GM19238 (cell line): ENCODE data around the gene CFHR4.
"Not testable (repeated sequence)": the region's sequence is repeated elsewhere in the genome, so short reads cannot be mapped to it uniquely, and the experiment has no call there.

Source experiments
- DNase-seq: peaks from one replicate; pipeline ENCODE4 v3.0.0; 2011; ENCODE audit warnings: low spot score; ENCODE audit not compliant: insufficient read length

The CFHR4 gene

DNA sequence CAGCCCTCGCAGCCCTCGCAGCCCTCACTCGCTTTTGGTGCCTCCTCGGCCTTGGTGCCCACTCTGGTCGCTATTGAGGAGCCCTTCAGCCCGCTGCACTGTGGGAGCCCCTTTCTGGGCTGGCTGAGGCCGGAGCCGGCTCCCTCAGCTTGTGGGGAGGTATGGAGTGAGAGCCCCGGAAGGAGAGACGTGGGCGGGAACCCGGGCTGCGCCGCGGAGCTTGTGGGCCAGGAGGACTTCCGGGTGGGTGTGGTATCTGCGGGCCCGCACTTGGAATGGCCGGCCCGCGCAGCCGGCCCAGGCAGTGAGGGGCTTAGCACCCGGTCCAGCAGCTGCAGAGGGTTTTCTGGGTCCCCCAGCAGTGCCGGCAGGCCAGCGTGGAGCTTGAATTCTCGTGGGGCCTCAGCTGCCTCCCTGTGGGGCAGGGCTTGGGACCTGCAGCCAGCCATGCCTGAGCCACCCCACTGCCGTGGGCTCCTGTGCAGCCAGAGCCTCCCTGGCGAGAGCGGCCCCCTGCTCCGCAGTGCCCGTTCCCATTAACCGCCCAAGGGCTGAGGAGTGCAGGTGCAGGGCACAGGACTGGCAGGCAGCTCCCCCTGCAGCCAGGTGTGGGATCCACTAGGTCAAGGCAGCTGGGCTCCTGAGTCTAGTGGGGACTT lies 45.8 kb downstream of the CFHR4 start:
- no peak for DNase-seq

DNA sequence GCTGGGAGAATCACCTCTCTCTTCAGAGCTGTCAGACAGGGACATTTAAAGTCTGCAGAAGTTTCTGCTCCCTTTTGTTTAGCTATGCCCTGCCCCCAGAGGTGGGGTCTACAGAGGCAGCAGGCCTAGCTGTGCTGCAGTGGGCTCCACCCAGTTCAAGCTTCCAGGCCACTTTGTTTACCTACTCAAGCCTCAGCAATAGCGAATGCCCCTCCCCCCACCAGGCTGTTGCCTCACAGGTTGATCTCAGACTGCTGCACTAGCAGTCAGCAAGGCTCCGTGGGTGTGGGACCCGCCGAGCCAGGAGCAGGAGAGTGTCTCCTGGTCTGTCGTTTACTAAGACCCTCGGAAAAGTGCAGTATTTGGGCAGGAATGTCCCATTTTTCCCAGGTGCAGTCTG lies 53.6 kb downstream of the CFHR4 start:
- DNase-seq, result not testable (repeated sequence)

DNA sequence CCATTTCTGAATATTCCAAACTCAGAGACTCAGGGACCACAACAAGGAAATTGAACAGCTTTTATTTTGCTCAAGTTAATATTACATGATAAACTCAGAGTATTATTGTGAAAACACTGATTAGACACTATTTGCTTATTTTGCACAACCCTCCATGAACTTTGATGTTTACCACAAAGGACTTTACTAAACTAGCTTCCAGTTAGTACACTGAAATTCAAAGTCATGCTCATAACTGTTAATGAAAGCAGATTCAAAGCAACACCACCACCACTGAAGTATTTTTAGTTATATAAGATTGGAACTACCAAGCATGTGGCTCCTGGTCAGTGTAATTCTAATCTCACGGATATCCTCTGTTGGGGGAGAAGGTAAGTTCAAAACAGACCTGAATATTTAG lies 55.7 kb downstream of the CFHR4 start, which contains the start of gene CFHR2:
Gene CFHR2 (plus strand): TSS at position 171 of the 400 bp plus-strand sequence. CDS start 143 bp downstream, at position 314.
- not testable (repeated sequence) for DNase-seq

GRCh38 chr1:196951711-196952394 lies 64.0 kb downstream of the CFHR4 start:
- DNase-seq, result no peak

- DNase-seq, result no peak
Observed at GRCh38 chr1:196954778-196955177, 66.9 kb downstream of the CFHR4 start.

DNA sequence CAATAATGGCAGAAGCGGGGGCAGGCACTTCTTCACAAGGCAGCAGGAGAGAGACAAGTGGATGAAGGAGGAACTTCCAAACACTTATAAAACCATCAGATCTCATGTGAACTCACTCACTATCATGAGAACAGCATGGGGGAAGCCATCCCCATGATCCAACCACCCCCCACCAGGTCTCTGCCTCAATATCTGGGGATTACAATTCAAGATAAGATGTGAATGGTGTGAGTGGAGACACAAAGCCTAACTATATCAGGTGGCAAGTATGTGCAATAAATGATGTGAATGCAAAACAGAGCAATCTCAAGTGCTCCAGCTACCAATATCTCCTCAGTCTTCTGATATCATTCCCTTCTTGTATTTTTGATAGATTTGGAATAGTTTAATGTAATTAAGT lies 68.1 kb downstream of the CFHR4 start:
- DNase-seq, result no peak

GRCh38 chr1:196960854-196961253 lies 73.0 kb downstream of the CFHR4 start:
- DNase-seq, result no peak
